ENCODE data around the gene UBE2E2.

The UBE2E2 gene

GRCh38 chr3:23217872-23218554 is 14.9 kb downstream of the UBE2E2 start:
- TF ChIP-seq CTCF (conservative IDR thresholded peaks at IDR 0.05; ENCODE audit: low read depth, low read length): no peak
- peak; percentile 46 for DNase-seq (ENCODE audit: low read depth)

GRCh38 chr3:23219117-23219516 is 16.0 kb downstream of the UBE2E2 start:
- peak; percentile 20 for DNase-seq (ENCODE audit: low read depth)
- no peak for TF ChIP-seq CTCF (conservative IDR thresholded peaks at IDR 0.05; ENCODE audit: low read depth, low read length)
- H3K4me3 ChIP-seq (ENCODE audit: low read depth, low read length): no peak overlapping the region

More at GRCh38 chr3:23217872-23218554, 14.9 kb downstream of the UBE2E2 start:
- no peak overlapping the region for H3K4me3 ChIP-seq (ENCODE audit: low read depth, low read length)

GRCh38 chr3:23219552-23219951 is 16.4 kb downstream of the UBE2E2 start:
- no peak for DNase-seq (ENCODE audit: low read depth)
- H3K4me3 ChIP-seq (ENCODE audit: low read depth, low read length): no peak overlapping the region
- TF ChIP-seq CTCF (conservative IDR thresholded peaks at IDR 0.05; ENCODE audit: low read depth, low read length): no peak

GRCh38 chr3:23221136-23221535 is 18.0 kb downstream of the UBE2E2 start:
- H3K4me3 ChIP-seq (ENCODE audit: low read depth, low read length): no peak overlapping the region

GRCh38 chr3:23232016-23232415 is 28.9 kb downstream of the UBE2E2 start:
- H3K4me3 ChIP-seq (ENCODE audit: low read depth, low read length): no peak overlapping the region
- TF ChIP-seq CTCF (conservative IDR thresholded peaks at IDR 0.05; ENCODE audit: low read depth, low read length): no peak
- DNase-seq (ENCODE audit: low read depth): no peak

More at GRCh38 chr3:23221136-23221535, 18.0 kb downstream of the UBE2E2 start:
- no peak for TF ChIP-seq CTCF (conservative IDR thresholded peaks at IDR 0.05; ENCODE audit: low read depth, low read length)
- no peak for DNase-seq (ENCODE audit: low read depth)

GRCh38 chr3:23232854-23233253 is 29.7 kb downstream of the UBE2E2 start:
- TF ChIP-seq CTCF (conservative IDR thresholded peaks at IDR 0.05; ENCODE audit: low read depth, low read length): no peak
- H3K4me3 ChIP-seq (ENCODE audit: low read depth, low read length): no peak overlapping the region
- DNase-seq (ENCODE audit: low read depth): no peak

GRCh38 chr3:23235264-23235663 is 32.1 kb downstream of the UBE2E2 start:
- H3K4me3 ChIP-seq (ENCODE audit: low read depth, low read length): no peak overlapping the region
- no peak for TF ChIP-seq CTCF (conservative IDR thresholded peaks at IDR 0.05; ENCODE audit: low read depth, low read length)
- DNase-seq (ENCODE audit: low read depth): no peak

All from choroid plexus epithelial cell (primary cell).